HTERT RPE-1 (cell line): Measurements from ENCODE around the gene MGP.

Source experiments
- in situ Hi-C: fragments of 300-500 bp; cut with MboI; formaldehyde crosslinking; loops from 4 replicates; pipeline ENCODE4 v1.14.3; 2020; ENCODE audit warnings: low sequenced_read_pairs

MGP gene

GRCh38 chr12:14903386-14904098 lies 17.9 kb upstream of the MGP start:
- in situ Hi-C loops: no loop called here

GRCh38 chr12:14902465-14902864 lies 16.8 kb upstream of the MGP start:
- in situ Hi-C loops: no loop called here

DNA sequence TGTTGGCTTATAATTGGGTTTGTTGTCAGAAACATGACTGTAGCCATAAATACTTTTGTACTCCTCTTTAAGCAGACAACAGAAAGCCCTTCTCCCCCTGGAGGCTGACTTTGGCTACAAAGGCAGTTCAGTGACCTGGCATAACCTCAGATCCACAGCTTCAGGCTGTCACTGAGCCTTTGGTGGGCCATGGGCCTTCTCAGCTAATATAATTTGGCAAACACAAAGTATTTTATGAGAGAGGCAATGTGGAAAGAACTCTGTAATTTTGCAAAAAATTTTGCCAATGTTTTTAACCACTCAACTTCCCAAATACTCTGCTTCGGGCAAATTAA lies 15.5 kb upstream of the MGP start:
- in situ Hi-C loops: no loop called here

DNA sequence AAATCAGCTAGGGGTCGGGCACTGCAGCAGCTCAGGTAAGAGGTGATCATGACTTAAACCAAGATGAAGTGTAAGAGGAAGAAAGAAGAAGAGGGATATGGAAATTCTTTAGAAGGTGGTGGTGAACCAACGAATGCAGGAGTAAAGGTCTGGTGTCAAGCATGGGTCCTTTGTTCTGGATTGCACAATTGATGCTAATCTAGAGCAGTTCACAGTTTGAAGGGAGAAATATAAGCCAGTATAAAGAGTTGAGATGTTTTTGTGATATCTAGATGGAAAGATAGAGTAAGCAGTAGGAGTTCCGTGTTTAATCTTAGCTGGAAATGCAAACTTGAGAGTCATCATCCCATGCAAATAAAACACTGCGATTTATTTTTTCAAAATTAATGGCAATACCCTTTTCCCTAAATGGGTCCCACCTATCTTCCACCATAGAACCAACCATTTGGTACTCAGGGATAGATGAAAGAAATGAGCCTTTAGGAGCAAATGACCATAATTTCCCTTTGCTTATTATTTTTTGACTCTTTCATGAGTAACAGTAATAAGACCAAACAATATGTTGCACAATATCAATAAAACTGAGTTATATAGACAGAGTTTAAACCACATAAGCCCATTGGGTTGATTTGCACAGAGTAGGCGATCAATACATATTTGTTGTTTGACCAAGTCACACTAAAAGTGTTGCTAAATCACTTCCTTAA lies 15.0 kb upstream of the MGP start:
- in situ Hi-C loops: no loop called here

DNA sequence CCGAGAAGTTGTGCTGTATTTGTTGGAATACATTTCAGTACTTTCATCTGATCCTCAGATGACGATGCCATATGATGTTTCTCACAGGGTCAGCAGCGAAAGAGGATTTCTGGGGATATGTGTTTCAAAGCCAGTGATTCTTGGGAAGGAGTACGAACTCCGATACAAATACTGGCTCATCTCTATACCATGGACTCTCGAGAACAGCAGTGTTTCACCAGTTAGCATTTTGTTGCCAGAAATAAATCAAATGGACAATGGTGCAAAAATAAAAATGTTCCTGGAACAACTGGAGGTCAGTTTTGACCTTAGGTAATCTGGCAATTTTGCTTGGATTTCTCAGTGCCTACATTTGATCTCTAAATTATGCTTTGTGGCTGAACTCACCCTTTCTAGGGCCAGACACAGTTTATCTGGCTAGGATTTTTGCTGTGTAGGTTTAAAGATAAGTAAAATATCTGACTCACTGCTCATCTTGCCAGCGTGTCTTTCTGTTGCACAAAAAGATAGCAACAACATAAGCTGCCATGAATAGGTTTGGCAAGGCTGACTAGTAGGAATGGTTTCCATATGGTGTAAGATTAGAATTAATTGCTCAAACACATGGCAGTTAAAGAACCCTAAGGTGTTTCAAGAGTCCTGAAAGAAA lies 11.0 kb upstream of the MGP start:
- in situ Hi-C loops: no loop called here

- in situ Hi-C loops: no loop called here
These were observed 8.0 kb upstream of the MGP start for GRCh38 chr12:14893506-14894250.

- in situ Hi-C loops: no loop called here
These were observed 7.3 kb upstream of the MGP start for GRCh38 chr12:14892726-14893505.

DNA sequence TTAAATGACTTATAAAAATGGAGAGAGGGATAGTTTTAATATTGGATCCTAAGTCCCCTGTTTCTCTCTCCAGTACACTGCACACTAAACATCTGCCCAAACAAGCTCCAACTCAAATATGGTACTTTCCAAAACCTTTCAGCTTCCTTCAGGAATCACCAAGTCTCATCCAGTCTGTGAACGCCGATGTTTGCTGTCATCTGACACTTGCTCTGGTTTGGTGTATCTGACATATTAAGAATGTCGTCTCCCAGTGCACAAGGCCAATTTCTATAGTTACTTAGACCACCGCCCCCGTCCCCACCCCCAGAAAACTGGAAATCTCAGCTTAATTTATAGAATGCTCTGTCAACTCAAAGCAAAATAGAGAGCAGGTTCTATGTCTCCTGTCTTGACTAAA lies 5.0 kb upstream of the MGP start:
- in situ Hi-C loops: no loop called here

- in situ Hi-C loops: no loop called here
These were observed 617 bp upstream of the MGP start for GRCh38 chr12:14886271-14886670.

DNA sequence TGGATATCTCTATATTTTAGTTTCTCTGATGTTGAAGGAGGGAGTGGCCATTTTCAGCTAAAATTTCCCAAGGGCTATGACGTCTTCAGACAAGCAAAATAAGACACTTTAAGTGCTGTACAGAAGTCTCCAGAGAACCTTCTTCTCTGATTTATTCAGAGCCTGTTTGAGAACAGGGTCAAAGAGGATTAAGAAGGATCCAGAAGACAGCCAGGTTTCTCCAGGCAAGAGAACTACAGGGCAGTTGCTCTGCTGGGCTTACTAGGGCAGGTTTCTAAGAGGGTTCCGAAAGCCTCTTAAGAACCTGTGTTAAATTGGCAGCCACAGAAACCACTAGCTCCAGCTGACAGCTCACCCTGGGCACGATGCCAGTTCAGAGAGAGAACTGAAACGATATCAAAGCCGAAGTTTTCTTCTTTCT lies 1.2 kb downstream of the MGP start:
- in situ Hi-C loops: no loop called here

DNA sequence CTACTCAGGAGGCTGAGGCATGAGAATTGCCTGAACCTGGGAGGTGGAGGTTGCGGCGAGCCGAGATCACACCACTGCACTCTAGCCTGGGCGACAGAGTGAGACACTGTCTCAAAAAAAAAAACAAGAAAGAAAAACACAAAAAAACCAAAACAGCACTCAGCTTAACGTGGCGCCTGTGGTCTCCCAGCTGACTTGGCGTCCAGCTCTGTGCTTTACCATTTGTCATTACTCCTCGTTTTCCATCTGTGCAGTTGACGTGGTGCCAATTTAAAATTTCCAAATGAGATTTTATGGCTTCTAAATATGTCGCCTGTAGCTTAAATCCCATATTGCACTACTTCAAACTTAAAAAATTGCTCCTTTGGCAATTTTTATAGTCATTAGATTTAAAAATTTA lies 2.0 kb downstream of the MGP start:
- in situ Hi-C loops: no loop called here

DNA sequence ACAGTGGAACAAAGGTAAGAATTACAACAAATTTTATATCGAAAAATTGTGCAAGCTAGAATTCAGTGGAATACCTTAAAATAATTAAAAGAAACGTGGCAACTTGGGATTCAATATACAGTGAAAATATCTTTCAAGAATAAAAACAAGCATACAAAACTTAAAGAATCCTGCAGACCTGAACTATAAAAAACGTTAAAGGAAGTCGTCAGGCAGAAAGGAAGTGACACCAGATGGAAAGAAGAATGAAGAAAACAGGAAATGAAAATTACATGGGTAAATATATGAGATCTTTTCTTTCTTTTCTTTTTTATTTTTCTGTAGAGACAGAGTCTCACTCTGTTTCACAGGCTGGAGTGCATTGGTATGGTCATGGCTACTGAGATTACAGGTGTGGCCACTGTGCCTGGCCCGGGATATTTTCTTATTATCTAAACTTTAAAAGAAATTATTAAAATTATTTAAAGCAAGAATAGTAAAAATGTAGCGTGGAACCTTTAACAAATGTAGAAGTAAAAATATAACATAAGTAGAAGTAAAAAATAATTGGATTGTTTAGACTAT lies 4.7 kb downstream of the MGP start:
- in situ Hi-C loops: no loop called here

DNA sequence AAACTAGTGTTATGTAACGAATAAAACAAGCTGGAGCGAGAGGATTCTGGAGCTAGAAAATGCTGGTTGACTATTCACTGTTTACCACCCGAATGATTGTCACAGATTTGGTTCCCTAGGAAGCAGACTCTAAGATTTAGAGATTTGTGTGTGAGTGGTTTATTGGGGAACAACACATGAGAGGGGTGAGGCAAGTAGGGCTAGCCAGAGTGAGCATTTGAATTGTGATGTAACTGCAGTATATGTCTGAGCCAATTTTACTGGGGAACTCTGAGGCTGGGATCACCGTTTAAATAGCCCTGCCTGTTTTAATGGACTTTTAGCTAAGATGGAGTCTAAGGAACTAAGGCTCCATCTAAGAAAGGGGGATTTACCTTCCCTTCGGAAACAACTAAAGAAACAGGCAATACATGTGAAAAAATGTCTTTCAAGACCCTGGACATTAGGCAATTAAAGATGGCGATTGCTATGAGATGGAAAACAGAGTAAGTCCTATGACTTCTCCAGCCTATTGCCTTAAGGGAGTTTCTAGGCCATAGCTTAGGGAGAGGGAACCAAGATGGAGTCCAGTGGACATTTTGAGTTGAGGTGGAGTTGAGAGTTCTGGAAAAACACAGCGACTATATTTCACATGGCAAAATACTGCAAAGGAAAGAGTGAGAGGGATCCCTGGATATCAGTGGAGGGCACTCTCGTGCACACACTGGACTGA lies 6.3 kb downstream of the MGP start:
- in situ Hi-C loops: no loop called here

GRCh38 chr12:14878488-14878887 lies 7.2 kb downstream of the MGP start:
- in situ Hi-C loops: no loop called here

DNA sequence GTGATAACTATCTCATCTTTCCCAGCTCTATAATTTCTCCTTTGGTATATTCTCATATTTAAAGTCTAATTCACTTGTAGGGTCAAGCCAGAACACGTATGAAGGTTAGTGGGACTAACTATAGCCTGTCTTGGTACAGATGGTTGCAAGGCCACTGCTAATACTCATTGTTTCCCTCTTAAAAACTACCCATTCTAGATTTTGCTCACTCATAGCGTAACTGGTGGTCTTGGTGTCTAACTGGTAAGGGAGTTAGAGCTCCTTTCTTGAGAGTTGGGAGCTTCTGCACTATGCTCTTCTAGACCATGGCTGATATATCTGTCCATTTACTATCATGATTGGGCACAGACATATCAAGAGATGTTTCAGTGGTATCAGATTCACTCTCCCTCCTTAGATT lies 8.8 kb downstream of the MGP start:
- in situ Hi-C loops: no loop called here

DNA sequence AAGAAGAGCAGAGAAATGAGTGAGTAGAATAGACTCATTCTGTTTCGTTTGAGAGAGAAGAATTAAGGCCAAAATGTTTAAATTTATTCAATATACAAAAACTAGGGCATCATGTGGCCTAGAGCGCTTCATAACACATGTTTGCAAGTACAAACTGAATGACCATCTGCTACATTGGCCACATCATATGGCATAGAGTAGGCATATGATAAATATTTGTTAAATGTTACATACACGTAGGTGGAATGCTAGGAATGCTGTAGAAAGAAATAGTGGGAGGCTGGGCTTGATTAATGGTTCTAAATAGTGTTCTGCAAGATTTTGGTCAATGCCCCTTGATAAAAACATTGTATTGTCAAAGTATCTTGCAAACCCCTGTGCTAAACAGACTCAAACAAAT lies 10.8 kb downstream of the MGP start:
- in situ Hi-C loops: no loop called here

DNA sequence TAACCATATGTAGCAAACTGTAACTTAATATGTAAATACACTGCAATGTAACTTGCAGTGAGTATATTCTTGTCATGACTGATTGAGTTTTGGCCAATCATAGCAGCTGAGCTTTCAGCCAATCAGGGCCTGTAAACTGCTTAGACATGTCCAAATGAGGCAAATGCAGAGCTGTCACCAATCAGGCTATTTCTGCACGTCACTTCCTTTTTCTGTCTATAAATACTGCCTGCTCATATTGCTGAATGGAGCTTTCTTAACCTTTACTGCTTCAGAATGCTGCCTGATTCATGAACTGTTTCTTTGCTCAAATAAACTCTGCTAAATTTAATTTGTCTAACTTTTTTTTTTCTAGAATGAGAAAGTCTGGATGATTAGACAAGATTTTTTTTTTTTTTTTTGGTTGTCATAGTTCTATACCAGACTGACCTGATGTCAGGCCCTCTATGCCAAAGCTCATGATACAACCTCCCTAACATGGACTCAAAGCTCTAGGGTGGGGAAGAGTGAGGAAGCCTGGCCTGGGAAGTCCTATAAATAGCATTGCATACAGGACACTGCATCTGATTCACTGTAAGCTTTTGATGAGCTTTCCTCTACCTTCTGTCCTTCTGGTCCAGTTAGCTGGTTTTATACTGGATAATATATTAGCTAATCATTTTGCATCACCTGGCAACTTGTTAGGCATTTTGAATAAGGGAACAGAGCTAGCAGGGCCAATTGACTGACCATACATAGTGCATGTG lies 12.0 kb downstream of the MGP start:
- in situ Hi-C loops: no loop called here

DNA sequence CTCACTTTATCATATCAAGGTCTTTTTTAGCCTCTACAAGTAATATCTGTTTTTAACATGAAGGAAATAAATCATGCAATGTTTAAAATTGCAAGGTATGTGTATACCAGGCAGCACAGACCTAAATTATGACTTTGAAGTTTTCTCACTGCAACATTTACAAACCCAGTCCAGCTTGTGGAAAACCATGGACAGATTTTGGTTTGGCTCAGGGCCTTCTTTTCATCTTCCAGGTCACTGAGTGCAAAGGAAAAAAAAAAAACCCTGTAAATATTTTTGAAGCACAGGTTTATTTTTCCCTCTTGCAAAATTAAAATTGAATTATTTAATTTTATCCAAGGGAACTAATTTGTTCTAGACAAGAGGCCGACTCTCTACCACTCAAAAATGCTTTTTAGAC lies 13.8 kb downstream of the MGP start:
- in situ Hi-C loops: no loop called here

DNA sequence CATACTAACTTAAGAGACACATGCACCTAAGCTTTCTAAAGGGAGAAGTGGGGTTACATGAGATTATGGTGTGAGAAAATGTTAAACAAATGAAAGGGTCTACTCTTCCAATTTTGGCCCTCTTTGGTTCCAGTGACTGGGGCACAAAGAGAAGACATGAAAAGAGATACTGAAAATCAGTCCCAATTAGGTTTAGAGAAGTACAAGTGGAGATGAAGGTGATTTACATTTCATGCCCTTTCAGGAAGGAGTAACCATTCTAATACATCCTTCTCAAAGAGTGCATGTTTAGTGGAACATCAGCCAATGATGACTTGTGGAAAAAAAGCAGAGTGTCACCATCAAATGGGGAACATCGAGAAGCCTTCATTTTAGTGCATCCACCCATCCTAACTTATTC lies 14.4 kb downstream of the MGP start:
- in situ Hi-C loops: no loop called here
